ENCODE measurements around the gene RNF212.
"Not testable (repeated sequence)": the region's sequence is repeated elsewhere in the genome, so short reads cannot be mapped to it uniquely, and the experiment has no call there.

The RNF212 gene

DNA sequence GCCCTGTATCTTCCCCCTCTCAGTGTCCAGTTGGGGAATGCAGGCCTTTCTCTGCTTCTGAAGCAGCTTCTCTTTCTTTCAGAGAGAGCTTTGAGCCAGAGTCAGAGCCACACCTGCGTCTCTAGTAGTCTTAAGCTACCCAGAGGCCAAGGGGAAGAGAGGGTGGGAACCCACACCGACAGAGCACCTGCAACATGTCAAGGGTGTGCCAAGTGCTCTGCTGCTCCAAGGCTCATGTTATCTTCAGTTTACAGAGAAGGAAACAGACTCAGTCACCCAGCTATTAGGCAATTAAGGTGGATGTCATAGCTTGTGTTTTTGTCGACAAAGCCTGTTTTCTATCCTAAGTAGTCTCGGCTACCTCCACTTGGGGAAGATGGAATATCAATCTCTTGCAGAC lies 22.7 kb upstream of the RNF212 start:
- ATAC-seq (replicated peaks) (no peak), DNase-seq (no peak)
- H3K4me1 Mint-ChIP-seq (ENCODE audit: low read depth in 2 of 2): peaks cover 13 to 14% of the 10 kb centered on the region in 2 donors
- peaks cover 7 to 15% of the 10 kb centered on the region in 2 donors for H3K27me3 Mint-ChIP-seq
- H3K9me3 Mint-ChIP-seq: no peaks in the 10 kb centered on the region
- peak overlapping the region in 1 of 2 donors; percentile 44 for H3K4me3 Mint-ChIP-seq
- H3K27ac Mint-ChIP-seq: no peak overlapping the region
- H3K36me3 Mint-ChIP-seq (ENCODE audit: insufficient read depth): no peaks in the 10 kb centered on the region

DNA sequence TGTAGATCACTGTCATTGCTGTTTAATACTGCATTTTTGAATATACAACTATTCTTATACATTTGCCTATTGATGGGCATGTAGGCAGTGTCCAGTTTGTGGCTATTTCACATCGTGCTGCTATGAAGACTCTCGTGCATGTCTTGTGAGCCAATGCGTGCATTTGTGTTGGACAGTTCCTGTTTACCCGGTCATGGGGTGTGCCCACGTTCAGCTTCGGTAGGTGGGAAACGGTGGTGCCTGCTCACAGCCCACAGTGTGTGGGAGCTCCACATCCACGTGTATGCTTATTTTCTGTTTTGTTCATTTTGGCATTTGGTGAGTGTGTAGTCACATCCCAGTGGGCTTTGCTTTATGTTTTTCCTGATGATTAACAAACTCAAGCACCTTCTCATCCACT lies 19.7 kb upstream of the RNF212 start:
- H3K4me1 Mint-ChIP-seq (ENCODE audit: low read depth in 2 of 2): peaks cover 16 to 17% of the 10 kb centered on the region in 2 donors
- no peak overlapping the region for H3K4me3 Mint-ChIP-seq
- ATAC-seq (replicated peaks) (no peak), DNase-seq (no peak)
- peaks cover 0 to 2% of the 10 kb centered on the region in 2 donors for H3K27me3 Mint-ChIP-seq
- H3K27ac Mint-ChIP-seq: no peak overlapping the region
- no peaks in the 10 kb centered on the region for H3K9me3 Mint-ChIP-seq
- H3K36me3 Mint-ChIP-seq (ENCODE audit: insufficient read depth): no peaks in the 10 kb centered on the region

GRCh38 chr4:1130316-1131186 lies 17.2 kb upstream of the RNF212 start:
- Mint-ChIP-seq H3K27me3 (peaks cover 13 to 26% of the 10 kb centered on the region in 2 donors), H3K4me3 (no peak overlapping the region), H3K27ac (no peak overlapping the region), H3K36me3 (ENCODE audit: insufficient read depth) (no peaks in the 10 kb centered on the region), H3K9me3 (no peaks in the 10 kb centered on the region), H3K4me1 (ENCODE audit: low read depth in 2 of 2) (peaks cover 5 to 8% of the 10 kb centered on the region in 2 donors)
- DNase-seq (peak; percentile 81 to 87 (median 81)), ATAC-seq (replicated peaks) (peak; percentile 100)

GRCh38 chr4:1126506-1126905 lies 13.1 kb upstream of the RNF212 start:
- no peak overlapping the region for H3K27ac Mint-ChIP-seq
- peaks cover 2 to 5% of the 10 kb centered on the region in 2 donors for H3K4me1 Mint-ChIP-seq (ENCODE audit: low read depth in 2 of 2)
- no peaks in the 10 kb centered on the region for H3K36me3 Mint-ChIP-seq (ENCODE audit: insufficient read depth)
- H3K27me3 Mint-ChIP-seq: peaks cover 20 to 26% of the 10 kb centered on the region in 2 donors
- H3K4me3 Mint-ChIP-seq: no peak overlapping the region
- no peak for ATAC-seq (replicated peaks)
- no peaks in the 10 kb centered on the region for H3K9me3 Mint-ChIP-seq
- no peak for DNase-seq

GRCh38 chr4:1125466-1125865 lies 12.1 kb upstream of the RNF212 start:
- H3K4me1 Mint-ChIP-seq (ENCODE audit: low read depth in 2 of 2); H3K9me3 Mint-ChIP-seq; H3K36me3 Mint-ChIP-seq (ENCODE audit: insufficient read depth); H3K4me3 Mint-ChIP-seq; H3K27ac Mint-ChIP-seq; ATAC-seq (replicated peaks); DNase-seq: not testable (repeated sequence)
- peaks cover 20 to 26% of the 10 kb centered on the region in 2 donors for H3K27me3 Mint-ChIP-seq

- Mint-ChIP-seq H3K4me3 (no peak overlapping the region), H3K27me3 (peaks cover 20 to 26% of the 10 kb centered on the region in 2 donors), H3K4me1 (ENCODE audit: low read depth in 2 of 2) (no peaks in the 10 kb centered on the region), H3K27ac (no peak overlapping the region), H3K36me3 (ENCODE audit: insufficient read depth) (no peaks in the 10 kb centered on the region), H3K9me3 (no peaks in the 10 kb centered on the region)
- DNase-seq (no peak), ATAC-seq (replicated peaks) (no peak)
Measured at GRCh38 chr4:1124818-1125217, 11.5 kb upstream of the RNF212 start.

- Mint-ChIP-seq H3K27ac (no peak overlapping the region), H3K36me3 (ENCODE audit: insufficient read depth) (no peaks in the 10 kb centered on the region), H3K4me1 (ENCODE audit: low read depth in 2 of 2) (no peaks in the 10 kb centered on the region), H3K4me3 (no peak overlapping the region), H3K27me3 (peaks cover 19 to 25% of the 10 kb centered on the region in 2 donors), H3K9me3 (no peaks in the 10 kb centered on the region)
- ATAC-seq (replicated peaks): no peak
- DNase-seq: no peak
Measured at GRCh38 chr4:1122505-1122904, 9.1 kb upstream of the RNF212 start.

DNA sequence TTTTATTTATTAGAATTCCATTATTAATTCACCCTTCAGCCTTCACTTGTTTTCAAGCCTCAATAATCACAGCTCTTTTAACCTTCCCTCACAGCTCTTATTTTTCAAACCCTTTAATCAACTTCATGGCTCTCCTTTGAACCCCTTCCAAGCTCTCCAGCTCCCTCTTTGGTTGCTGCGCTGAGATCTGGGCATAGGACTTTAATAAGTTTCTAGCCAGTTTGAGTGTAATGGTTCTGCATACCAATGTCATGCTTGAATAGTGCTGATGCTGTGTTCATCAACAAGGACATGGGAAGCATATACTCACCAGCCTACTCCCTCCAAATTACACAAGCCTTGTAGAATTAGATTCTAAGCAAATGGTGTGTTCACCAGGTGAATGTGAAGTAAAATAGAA lies 3.5 kb upstream of the RNF212 start:
- no peaks in the 10 kb centered on the region for H3K9me3 Mint-ChIP-seq
- peaks cover 11 to 28% of the 10 kb centered on the region in 2 donors for H3K27me3 Mint-ChIP-seq
- no peaks in the 10 kb centered on the region for H3K36me3 Mint-ChIP-seq (ENCODE audit: insufficient read depth)
- DNase-seq (no peak), ATAC-seq (replicated peaks) (no peak)
- H3K27ac Mint-ChIP-seq: no peak overlapping the region
- H3K4me3 Mint-ChIP-seq: no peak overlapping the region
- no peaks in the 10 kb centered on the region for H3K4me1 Mint-ChIP-seq (ENCODE audit: low read depth in 2 of 2)

DNA sequence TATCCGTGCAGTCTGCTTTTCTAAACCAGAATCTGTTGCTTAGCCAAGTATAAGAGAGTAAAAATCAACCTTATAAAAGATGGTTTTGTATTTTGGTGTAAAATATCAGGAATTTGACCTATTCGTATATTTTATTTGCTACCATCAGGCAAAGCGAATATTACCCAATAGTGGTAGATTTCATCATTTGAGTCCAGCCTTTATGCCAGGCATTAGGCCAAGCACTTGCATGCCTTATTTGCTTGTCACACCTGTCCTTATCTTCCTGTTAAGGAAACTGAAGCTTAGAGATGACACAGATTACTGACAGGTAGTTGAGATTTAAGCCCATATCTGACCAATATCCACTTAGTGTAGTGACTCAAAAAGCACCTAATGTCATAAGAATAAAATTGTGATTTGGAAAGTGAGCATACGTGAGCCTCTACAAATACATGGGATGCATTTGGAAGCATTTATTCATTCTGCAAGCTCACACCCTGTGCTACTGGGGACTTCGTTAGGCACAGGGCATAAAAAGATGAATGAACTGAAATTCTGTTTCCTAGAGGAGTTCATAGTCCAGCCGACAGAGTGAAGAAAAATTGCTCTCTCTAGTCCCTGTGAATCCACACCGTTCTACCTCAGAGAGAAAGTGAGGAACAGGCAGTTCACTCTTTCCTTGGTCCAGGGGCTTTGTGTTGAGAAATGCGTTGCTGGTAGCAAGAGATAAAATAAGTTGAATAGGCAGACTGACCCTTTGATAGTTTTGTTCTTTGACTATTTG lies 2.3 kb upstream of the RNF212 start:
- H3K27ac Mint-ChIP-seq: no peak overlapping the region
- ATAC-seq (replicated peaks): no peak
- no peak for DNase-seq
- peaks cover 23 to 39% of the 10 kb centered on the region in 2 donors for H3K27me3 Mint-ChIP-seq
- no peak overlapping the region for H3K4me3 Mint-ChIP-seq
- no peaks in the 10 kb centered on the region for H3K4me1 Mint-ChIP-seq (ENCODE audit: low read depth in 2 of 2)
- H3K36me3 Mint-ChIP-seq (ENCODE audit: insufficient read depth): no peaks in the 10 kb centered on the region
- H3K9me3 Mint-ChIP-seq: no peaks in the 10 kb centered on the region

GRCh38 chr4:1112821-1113182 lies 562 bp downstream of the RNF212 start:
- H3K27ac Mint-ChIP-seq: no peak overlapping the region
- ATAC-seq (replicated peaks) (no peak), DNase-seq (no peak)
- H3K9me3 Mint-ChIP-seq: no peaks in the 10 kb centered on the region
- peaks cover 0 to 3% of the 10 kb centered on the region in 2 donors for H3K4me1 Mint-ChIP-seq (ENCODE audit: low read depth in 2 of 2)
- H3K27me3 Mint-ChIP-seq: peaks cover 37 to 49% of the 10 kb centered on the region in 2 donors
- no peak overlapping the region for H3K4me3 Mint-ChIP-seq
- H3K36me3 Mint-ChIP-seq (ENCODE audit: insufficient read depth): no peaks in the 10 kb centered on the region

GRCh38 chr4:1112174-1112820 lies 1.1 kb downstream of the RNF212 start:
- Mint-ChIP-seq H3K27me3 (peaks cover 37 to 44% of the 10 kb centered on the region in 2 donors), H3K4me3 (peak overlapping the region in 1 of 2 donors; percentile 26), H3K36me3 (ENCODE audit: insufficient read depth) (no peaks in the 10 kb centered on the region)

GRCh38 chr4:1111259-1111809 lies 2.0 kb downstream of the RNF212 start:
- peaks cover 0 to 3% of the 10 kb centered on the region in 2 donors for H3K4me1 Mint-ChIP-seq (ENCODE audit: low read depth in 2 of 2)
- DNase-seq: no peak
- no peaks in the 10 kb centered on the region for H3K9me3 Mint-ChIP-seq
- no peak for ATAC-seq (replicated peaks)
- no peak overlapping the region for H3K27ac Mint-ChIP-seq
- peaks cover 31 to 34% of the 10 kb centered on the region in 2 donors for H3K27me3 Mint-ChIP-seq
- no peak overlapping the region for H3K4me3 Mint-ChIP-seq
- H3K36me3 Mint-ChIP-seq (ENCODE audit: insufficient read depth): no peaks in the 10 kb centered on the region

More at GRCh38 chr4:1112174-1112820, 1.1 kb downstream of the RNF212 start:
- DNase-seq (no peak), ATAC-seq (replicated peaks) (no peak)
- Mint-ChIP-seq H3K27ac (peak overlapping the region in 1 of 2 donors; percentile 24), H3K9me3 (no peaks in the 10 kb centered on the region), H3K4me1 (ENCODE audit: low read depth in 2 of 2) (peaks cover 0 to 3% of the 10 kb centered on the region in 2 donors)

DNA sequence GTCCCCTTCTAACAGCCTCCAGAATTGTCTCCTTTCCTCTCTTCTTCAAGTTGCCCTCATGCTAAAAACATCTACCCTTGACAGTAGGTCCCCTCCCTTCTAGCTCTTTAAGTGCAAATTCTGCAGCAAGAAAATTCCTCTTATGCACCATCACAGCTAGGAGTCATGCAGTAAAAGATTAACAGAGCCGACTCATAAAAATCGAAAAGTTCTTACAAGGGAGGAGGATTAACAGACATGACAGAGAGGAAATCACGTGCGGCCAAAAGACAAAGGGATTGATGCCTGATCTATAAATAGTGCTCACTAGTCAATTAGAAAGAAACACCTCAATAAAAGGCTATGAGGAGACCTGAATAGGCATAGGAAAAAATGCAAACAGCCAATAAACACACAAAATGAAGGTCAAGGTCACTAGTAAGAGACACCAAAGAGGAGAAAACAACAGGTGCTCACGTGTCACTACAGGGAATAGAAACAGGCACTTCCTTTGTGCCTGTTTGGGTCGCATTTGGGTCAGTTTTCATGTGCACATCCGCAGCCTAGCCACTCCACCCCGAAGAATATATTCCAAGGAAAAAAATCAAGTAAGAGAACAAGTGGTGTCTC lies 3.4 kb downstream of the RNF212 start:
- Mint-ChIP-seq H3K4me1 (ENCODE audit: low read depth in 2 of 2) (peaks cover 0 to 3% of the 10 kb centered on the region in 2 donors), H3K9me3 (no peaks in the 10 kb centered on the region), H3K27ac (no peak overlapping the region), H3K36me3 (ENCODE audit: insufficient read depth) (peaks cover 4% of the 10 kb centered on the region), H3K4me3 (no peak overlapping the region), H3K27me3 (peaks cover 28 to 31% of the 10 kb centered on the region in 2 donors)
- ATAC-seq (replicated peaks) (no peak), DNase-seq (no peak)
